GM18526 (cell line): ENCODE measurements around the gene PRR23C.

Experiments
- POLR2A ChIP-seq: IDR thresholded peaks from 3 replicates; pipeline ENCODE4 v1.6.1; 2011; ENCODE audit not compliant: insufficient read length; ENCODE audit errors: extremely low read depth

The PRR23C gene

GRCh38 chr3:139020036-139020867, 24.4 kb downstream of the PRR23C start:
- TF ChIP-seq POLR2A = no peak

- TF ChIP-seq POLR2A = no peak
Observed at GRCh38 chr3:139016430-139017048, 28.2 kb downstream of the PRR23C start.

- TF ChIP-seq POLR2A = no peak
Observed at GRCh38 chr3:139006051-139006716, 38.5 kb downstream of the PRR23C start, which contains the start of gene PRR23A. Gene PRR23A (minus strand): TSS chr3:139006268. CDS start chr3:139006268, 0 bp downstream.

- no peak for TF ChIP-seq POLR2A
Observed at GRCh38 chr3:139005356-139005993, 39.2 kb downstream of the PRR23C start.

- TF ChIP-seq POLR2A = no peak
Observed at GRCh38 chr3:138995706-138996105, 49.0 kb downstream of the PRR23C start.
